Calu3 (cell line): Measurements from ENCODE around the gene STEAP1B. TPM values are rescaled to one million over a fixed set of nuclear protein-coding genes. Genes with fewer than 3 reads are reported as not detected.

ENCODE experiments used
- BruUV-seq: library from RNA; stranded (reverse); fragments of 400-500 nt; replicated peaks from 2 replicates; lab custom pipeline; 2021; lab: Mats Ljungman, UMichigan
- CTCF ChIA-PET: fragments of 300-600 bp; sonication (Branson Sonifier 250); formaldehyde crosslinking; loops from one replicate; lab custom pipeline; 2022; ENCODE audit warnings: antibody characterized with exemption; lab: Charles Lee
- DNase-seq: peaks from one replicate; pipeline ENCODE4 v3.0.0; 2022
- H3K27ac Mint-ChIP-seq: one replicate; pipeline ENCODE4 v1.8.0; 2022; ENCODE audit warnings: mixed read lengths; ENCODE audit not compliant: unreplicated experiment
- H3K27me3 Mint-ChIP-seq: one replicate; pipeline ENCODE4 v1.8.0; 2022; ENCODE audit warnings: mixed read lengths; ENCODE audit not compliant: unreplicated experiment
- H3K36me3 Mint-ChIP-seq: one replicate; pipeline ENCODE4 v1.8.0; 2022; ENCODE audit warnings: mild to moderate bottlenecking, moderate library complexity, mixed read lengths; ENCODE audit not compliant: insufficient read depth, unreplicated experiment
- H3K4me1 Mint-ChIP-seq: one replicate; pipeline ENCODE4 v1.8.0; 2022; ENCODE audit warnings: mild to moderate bottlenecking, low read depth, mixed read lengths; ENCODE audit not compliant: unreplicated experiment
- H3K4me3 Mint-ChIP-seq: one replicate; pipeline ENCODE4 v1.8.0; 2022; ENCODE audit warnings: mild to moderate bottlenecking, low read depth, moderate library complexity, mixed read lengths; ENCODE audit not compliant: unreplicated experiment
- H3K9me3 Mint-ChIP-seq: one replicate; pipeline ENCODE4 v1.8.0; 2022; ENCODE audit warnings: low read depth, mixed read lengths; ENCODE audit not compliant: unreplicated experiment
- CTCF ChIP-seq: fragments of 200-600 bp; IDR thresholded peaks from one replicate; pipeline ENCODE4 v1.8.0; 2022; ENCODE audit warnings: antibody characterized with exemption; ENCODE audit not compliant: unreplicated experiment
- intact Hi-C: fragments of 100-400 bp; cut with micrococcal nuclease; formaldehyde crosslinking; loops from one replicate; pipeline ENCODE4 v1.10.0; 2022; ENCODE audit not compliant: unreplicated experiment
- total RNA-seq: library from RNA; stranded (reverse); gene quantifications from 2 replicates; pipeline ENCODE4 v1.2.3, GENCODE V29; 2022

The STEAP1B gene
- total RNA-seq, 1 experiment from 2014 or later = 2.6 TPM

GRCh38 chr7:22429386-22429785 is 70.6 kb downstream of the STEAP1B start:
- DNase-seq = no peak
- H3K27me3 Mint-ChIP-seq = no peaks in the 10 kb centered on the region
- intact Hi-C loops = no loop called here
- peaks cover 56% of the 10 kb centered on the region for H3K4me1 Mint-ChIP-seq
- peaks cover 15% of the 10 kb centered on the region for H3K36me3 Mint-ChIP-seq
- BruUV-seq = no TSS peak
- no peak for TF ChIP-seq CTCF
- peaks cover 2% of the 10 kb centered on the region for H3K9me3 Mint-ChIP-seq
- CTCF ChIA-PET = interaction anchor here (0.8 kb wide), 1 partner anchor 9 kb away, joined by 3 read pairs; no protein-coding TSS in a partner anchor
- no peak overlapping the region for H3K4me3 Mint-ChIP-seq
- no peak overlapping the region for H3K27ac Mint-ChIP-seq

GRCh38 chr7:22427855-22428254 is 72.1 kb downstream of the STEAP1B start:
- H3K27me3 Mint-ChIP-seq = no peaks in the 10 kb centered on the region
- H3K4me1 Mint-ChIP-seq = peaks cover 40% of the 10 kb centered on the region
- DNase-seq = no peak

GRCh38 chr7:22427104-22427503 is 72.9 kb downstream of the STEAP1B start:
- peaks cover 2% of the 10 kb centered on the region for H3K9me3 Mint-ChIP-seq
- peaks cover 33% of the 10 kb centered on the region for H3K4me1 Mint-ChIP-seq
- H3K27me3 Mint-ChIP-seq = no peaks in the 10 kb centered on the region
- no peak overlapping the region for H3K27ac Mint-ChIP-seq
- H3K4me3 Mint-ChIP-seq = no peak overlapping the region
- H3K36me3 Mint-ChIP-seq = no peaks in the 10 kb centered on the region
- DNase-seq = no peak
- intact Hi-C loops = no loop called here
- no TSS peak for BruUV-seq
- TF ChIP-seq CTCF = no peak
- CTCF ChIA-PET = no interaction called here

More at GRCh38 chr7:22427855-22428254, 72.1 kb downstream of the STEAP1B start:
- H3K36me3 Mint-ChIP-seq = peaks cover 3% of the 10 kb centered on the region
- H3K27ac Mint-ChIP-seq = no peak overlapping the region
- intact Hi-C loops = no loop called here
- peaks cover 2% of the 10 kb centered on the region for H3K9me3 Mint-ChIP-seq
- no peak for TF ChIP-seq CTCF
- CTCF ChIA-PET = interaction anchor here (0.6 to 0.7 kb wide), 2 partner anchors 9 to 111 kb away, joined by 3 to 5 read pairs; no protein-coding TSS in a partner anchor
- H3K4me3 Mint-ChIP-seq = no peak overlapping the region
- no TSS peak for BruUV-seq

- DNase-seq = no peak
- intact Hi-C loops = no loop called here
- no peak for TF ChIP-seq CTCF
- CTCF ChIA-PET = interaction anchor here (1.6 kb wide), 1 partner anchor 32 kb away, joined by 3 read pairs; no protein-coding TSS in a partner anchor
- no peaks in the 10 kb centered on the region for H3K27me3 Mint-ChIP-seq
- H3K9me3 Mint-ChIP-seq = peaks cover 2% of the 10 kb centered on the region
- H3K36me3 Mint-ChIP-seq = no peaks in the 10 kb centered on the region
- H3K4me3 Mint-ChIP-seq = no peak overlapping the region
- BruUV-seq = no TSS peak
- no peak overlapping the region for H3K27ac Mint-ChIP-seq
- peaks cover 32% of the 10 kb centered on the region for H3K4me1 Mint-ChIP-seq
Measured at GRCh38 chr7:22426463-22427094, 73.4 kb downstream of the STEAP1B start.
